Measurements from ENCODE around the gene ADCY4.
"Not testable (repeated sequence)": the region's sequence is repeated elsewhere in the genome, so short reads cannot be mapped to it uniquely, and the experiment has no call there.

The ADCY4 gene

GRCh38 chr14:24366721-24367513 is 32.0 kb upstream of the ADCY4 start:
- peak; percentile 100 for DNase-seq

DNA sequence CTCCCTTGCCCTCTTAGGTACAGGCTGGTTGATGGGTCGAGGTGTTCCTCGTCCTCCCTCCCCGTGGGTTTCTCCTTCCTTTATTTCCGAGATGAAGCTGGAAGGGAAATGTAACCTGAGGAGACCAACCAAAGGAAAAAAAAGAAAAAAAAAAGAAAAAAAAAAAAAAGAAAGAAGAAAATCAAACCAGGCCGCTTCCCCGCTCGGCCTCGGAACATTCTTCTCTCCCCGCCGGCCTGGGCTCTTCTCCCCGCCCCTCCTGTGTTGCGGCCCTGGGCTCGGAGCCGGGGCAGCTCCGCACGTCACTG is 31.5 kb upstream of the ADCY4 start:
- no peak for DNase-seq

- DNase-seq: peak; percentile 89
Measured at GRCh38 chr14:24365600-24366412, 30.9 kb upstream of the ADCY4 start.

DNA sequence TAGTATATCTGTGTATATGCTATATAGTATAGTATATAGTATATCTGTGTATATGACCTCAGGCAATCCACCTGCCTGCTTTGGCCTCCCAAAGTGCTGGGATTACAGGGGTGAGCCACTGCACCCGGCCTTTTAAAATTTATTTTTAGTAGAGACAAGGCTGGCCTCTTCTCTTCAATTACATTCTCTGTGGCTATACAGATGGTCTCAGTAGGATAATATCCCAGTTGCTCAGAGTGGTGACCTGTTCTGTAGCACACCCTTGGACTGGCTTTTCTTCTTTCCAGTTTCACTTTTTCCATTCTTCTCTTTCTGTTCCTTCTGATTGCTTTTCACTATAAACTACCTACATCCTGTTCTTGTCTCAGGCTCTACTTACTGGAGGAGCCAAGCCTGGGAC is 30.0 kb upstream of the ADCY4 start:
- no peak for DNase-seq

DNA sequence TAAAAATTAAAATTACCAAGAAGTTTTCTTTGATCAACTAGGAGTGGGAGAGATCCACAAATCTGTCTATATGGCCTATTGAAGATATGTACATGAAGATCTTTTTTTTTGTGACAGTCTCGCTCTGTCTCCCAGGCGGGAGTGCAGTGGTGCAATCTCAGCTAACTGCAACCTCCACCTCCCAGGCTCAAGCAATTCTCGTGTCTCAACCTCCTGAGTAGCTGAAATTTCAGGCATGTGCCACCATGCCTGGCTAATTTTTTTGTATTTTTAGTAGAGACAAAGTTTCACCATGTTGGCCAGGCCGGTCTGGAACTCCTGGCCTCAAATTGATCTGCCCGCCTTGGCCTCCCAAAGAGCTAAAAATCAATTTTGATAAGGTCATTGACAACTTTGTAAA is 28.5 kb upstream of the ADCY4 start:
- DNase-seq: no peak

- DNase-seq: no peak
Measured at GRCh38 chr14:24362241-24362960, 27.5 kb upstream of the ADCY4 start.

DNA sequence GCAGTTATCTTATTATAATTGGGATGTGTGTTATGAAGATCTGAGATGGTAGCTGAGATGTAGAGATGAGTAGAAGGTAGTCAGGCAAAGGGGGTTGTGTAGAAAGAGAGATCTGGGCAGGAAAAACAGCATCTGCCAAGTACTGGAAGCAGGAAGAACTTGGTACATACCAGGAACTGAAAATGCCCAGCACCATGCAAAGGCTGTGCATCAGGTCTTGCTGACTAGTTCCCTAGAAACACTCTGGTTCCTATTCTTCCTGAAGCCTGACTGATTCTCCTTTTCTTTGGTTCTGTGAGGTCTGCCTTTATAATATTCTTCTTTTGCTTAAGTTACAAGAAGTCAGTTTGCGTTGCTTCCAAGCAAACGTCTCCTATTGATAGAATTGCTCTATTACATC is 26.5 kb upstream of the ADCY4 start:
- DNase-seq: no peak

GRCh38 chr14:24360281-24360680 is 25.4 kb upstream of the ADCY4 start:
- no peak for DNase-seq

DNA sequence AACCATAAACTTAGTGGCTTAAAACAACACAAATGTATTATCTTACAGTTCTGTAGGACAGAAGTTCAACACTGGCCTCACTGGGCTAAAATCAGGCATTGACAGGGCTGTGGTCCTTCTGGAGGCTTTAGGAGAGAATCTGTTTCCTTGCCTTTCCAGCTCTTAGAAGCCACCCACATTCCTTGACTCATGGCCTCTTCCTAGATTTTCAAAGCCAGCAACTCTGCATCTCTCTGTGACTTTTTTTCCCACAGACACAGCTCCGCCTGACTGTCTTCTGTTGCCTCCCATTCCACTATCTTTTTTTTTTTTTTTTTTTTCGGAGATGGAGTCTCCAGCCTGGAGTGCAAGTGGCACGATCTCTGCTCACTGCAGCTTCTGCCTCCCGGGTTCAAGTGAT is 21.3 kb upstream of the ADCY4 start:
- no peak for DNase-seq

DNA sequence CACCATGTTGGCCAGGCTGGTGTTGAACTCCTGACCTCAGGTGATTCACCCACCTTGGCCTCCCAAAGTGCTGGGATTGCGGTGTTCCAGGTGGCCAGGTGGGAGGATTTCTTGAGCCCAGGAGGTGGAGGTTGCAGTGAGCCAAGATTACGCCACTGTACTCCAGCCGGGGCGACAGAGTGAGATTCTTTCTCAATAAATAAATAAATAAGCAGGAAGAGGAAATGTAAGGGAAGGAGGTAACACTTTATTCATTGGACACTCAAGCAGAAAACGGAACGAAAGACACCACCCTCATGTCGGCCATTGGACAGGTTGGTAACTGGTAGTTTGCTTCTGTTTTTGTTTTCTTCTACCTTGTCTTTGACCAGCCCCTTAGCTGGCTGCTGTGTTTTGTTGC is 20.1 kb upstream of the ADCY4 start:
- no peak for DNase-seq

- not testable (repeated sequence) for DNase-seq
Measured at GRCh38 chr14:24354482-24354825, 19.6 kb upstream of the ADCY4 start.

- DNase-seq: no peak
Measured at GRCh38 chr14:24353559-24354481, 18.9 kb upstream of the ADCY4 start.

DNA sequence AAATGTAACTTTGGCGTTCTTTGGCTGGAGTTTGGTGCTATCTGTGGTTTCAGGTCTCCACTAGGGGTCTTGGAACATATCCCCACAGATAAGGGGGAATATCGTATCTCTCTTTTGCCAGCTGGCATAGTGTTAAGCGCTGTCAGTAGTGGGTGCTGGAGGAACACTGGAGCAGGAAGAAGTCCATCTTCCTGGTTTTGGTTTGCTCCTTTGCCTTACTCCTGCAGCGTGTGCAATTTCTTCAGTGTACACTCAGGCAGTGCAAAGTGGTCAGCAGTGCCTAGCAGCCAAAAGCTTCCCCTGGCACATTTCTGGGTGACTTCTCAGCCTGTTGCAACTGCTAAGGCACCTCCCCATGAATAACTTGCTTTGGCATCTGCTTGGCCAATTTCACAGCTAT is 16.6 kb upstream of the ADCY4 start:
- peak; percentile 72 for DNase-seq

- DNase-seq: no peak
Measured at GRCh38 chr14:24349742-24350141, 14.9 kb upstream of the ADCY4 start.

DNA sequence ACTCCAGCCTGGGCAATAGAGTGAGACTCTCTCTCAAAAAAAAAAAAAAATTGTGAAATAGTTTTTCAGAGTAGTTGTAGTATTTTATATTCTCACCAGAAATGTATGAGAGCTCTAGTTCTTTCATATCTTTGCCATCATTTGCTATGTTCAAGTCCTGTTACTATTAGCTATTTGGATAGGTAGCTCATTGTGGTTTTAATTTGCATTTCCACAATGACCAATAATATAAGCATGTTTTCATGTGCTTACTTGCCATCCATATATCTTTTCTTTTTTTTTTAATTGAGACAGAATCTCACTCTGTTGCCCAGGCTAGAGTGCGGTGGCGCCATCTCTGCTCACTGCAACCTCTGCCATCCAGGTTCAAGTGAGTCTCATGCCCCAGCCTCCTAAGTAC is 13.3 kb upstream of the ADCY4 start:
- DNase-seq: no peak

DNA sequence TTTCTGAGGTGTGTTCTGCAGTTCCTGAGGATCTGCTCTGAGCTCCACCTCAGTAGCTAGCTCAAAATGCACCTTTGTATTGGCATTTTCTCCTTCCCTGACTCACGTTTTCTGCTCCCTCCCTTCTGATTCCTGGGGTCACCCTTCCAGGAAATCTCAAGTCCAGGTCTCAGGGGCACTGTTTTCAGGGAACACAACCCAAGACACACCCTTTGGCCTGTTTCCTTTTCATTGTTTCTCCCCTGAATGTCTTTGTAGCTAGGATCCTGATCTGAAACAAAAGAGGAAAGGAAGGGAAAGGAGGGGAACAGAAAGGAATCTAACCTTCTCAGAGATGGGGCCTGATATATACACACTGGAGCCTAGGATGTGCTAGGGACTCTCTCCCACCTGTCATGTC is 12.3 kb upstream of the ADCY4 start:
- no peak for DNase-seq

- DNase-seq: no peak
Measured at GRCh38 chr14:24343795-24344660, 9.2 kb upstream of the ADCY4 start.

DNA sequence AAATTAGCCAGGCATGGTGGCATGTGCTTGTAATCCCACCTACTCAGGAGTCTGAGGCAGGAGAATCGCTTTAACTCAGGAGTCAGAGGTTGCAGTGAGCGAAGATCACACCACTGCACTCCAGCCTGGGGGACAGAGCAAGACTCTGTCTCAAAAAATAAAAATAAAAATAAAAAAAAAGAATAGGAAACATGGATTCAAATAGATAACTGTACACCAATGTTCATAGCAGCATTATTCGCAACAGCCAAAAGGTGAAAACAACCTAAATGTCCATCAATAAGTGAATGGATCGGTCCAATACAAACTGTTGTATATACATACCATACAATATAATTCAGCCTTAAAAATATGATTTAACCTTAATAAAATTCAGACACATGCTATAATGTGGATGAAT is 8.0 kb upstream of the ADCY4 start:
- DNase-seq: no peak

GRCh38 chr14:24340606-24341005 is 5.7 kb upstream of the ADCY4 start:
- no peak for DNase-seq

DNA sequence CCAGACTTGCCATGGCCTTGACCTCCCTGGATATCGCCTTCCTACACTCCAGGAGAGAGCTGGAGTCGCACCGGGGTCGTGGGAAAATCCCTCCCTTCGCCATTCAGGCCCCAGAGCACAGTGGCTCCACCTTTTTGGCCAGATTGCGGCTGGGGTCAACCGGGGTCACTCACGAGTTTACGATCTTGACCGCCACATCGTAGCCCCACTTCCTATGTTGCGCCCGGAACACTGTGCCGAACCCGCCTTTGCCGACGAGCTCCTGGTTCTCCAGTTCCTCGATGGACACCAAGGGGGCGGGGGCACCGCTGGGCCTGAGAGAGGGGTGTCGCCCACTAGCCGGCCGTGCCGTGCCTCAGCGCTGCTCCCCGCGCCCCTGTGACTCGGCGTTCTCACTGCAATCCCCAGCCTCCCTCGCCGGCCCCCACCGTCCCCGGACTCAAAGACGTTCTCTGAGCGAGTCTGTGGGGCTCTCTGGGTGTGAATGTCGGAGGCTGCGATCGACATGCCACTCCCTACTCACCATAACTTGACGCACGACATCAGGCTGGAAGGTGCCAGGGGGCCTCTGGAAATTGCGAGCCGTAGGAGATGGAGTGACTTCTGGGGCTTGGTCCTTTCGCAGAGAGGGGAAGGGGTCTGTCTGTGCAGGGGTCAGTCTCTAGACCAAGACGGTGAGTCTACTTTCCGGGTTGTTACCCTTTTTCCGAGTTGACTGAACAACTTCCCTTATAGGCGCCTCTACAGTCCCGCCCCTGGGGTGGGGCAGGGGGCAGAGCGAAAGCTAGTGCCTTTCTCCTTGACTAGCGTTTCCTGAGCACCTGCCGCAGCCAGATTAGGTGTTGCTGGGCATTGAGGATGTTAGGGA is 4.6 kb upstream of the ADCY4 start, which contains the start of gene RIPK3:
Gene RIPK3 (minus strand): TSS at position 708 of the 868 bp plus-strand sequence. CDS start 165 bp downstream, at position 543.
- DNase-seq: no peak

GRCh38 chr14:24338843-24339242 is 4.0 kb upstream of the ADCY4 start:
- no peak for DNase-seq

Data from NCI-H69 (cell line).